ENCODE results near the gene PTPRG. TPM values are rescaled to one million over a fixed set of nuclear protein-coding genes. Genes with fewer than 3 reads are reported as not detected.

PTPRG gene
- total RNA-seq, 1 experiment from 2014 or later: 9.2 TPM

DNA sequence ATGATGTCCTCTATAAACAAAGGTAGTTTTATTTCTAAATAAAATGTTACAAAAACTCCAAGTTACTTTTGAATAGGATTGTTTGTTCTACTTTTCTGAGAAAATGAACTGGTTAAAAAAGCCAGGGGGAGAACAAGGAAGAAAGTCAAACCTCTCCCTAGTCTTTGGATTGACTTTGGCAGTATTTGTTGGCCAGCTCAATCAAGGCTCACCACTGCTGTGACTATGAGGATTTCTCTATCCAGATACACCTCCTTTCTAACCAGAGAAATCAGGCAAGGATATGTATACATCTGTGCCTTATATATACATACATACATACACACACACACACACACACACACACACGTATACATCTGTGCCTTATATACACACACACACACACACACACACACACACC lies 704.2 kb downstream of the PTPRG start:
- DNase-seq (ENCODE audit: low read depth): no peak

DNA sequence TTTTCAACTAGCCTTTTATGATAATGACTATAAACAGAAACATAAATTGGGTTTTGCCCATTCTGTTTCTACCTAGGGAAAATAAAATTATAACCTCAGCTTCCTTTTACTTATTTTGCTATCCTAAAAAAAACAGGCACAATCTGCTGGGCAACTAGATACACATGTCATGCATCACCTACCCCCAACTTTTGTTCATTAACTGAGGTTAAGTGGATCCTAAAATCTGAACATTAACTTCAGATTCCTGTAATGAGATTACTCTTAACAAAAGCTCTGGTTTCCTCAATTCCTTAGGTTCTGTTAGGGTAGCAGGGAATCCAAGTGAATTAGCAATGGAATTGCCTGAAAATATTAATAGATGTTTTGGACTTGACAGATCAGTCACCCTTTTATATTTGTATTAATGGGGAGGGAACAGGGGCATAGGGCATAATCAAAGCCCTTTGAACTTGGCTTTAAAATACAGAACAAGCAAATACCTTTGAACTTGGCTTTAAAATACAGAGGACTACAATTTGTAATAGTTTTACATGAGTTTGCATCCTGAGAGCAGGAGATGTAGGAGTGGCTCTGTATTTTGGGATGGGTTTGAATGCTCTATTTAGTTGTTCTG lies 705.4 kb downstream of the PTPRG start:
- DNase-seq (ENCODE audit: low read depth): no peak

DNA sequence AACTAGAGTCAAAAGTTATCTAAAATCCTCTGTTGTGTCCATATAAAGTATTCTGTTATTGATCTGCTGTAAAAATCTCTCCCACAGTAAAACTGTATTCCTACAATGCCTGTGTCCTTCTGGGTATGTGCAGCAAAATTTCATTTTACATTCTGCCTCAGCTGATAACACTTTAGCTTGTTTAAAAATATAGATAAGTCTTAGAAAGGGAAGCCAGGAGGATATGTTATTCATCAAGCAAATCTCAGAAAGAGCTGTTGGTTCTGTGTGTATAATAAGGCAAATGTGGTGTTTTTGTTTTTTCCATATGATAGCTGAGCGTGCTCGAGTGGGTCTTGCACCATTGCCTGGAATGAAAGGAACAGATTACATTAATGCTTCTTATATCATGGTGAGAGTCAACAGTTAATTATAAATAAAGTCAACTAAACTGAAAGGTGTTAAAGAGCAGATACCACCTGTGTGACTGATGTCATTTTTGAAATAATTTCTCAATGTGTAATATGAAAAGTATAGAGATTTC lies 715.3 kb downstream of the PTPRG start:
- no peak for DNase-seq (ENCODE audit: low read depth)

DNA sequence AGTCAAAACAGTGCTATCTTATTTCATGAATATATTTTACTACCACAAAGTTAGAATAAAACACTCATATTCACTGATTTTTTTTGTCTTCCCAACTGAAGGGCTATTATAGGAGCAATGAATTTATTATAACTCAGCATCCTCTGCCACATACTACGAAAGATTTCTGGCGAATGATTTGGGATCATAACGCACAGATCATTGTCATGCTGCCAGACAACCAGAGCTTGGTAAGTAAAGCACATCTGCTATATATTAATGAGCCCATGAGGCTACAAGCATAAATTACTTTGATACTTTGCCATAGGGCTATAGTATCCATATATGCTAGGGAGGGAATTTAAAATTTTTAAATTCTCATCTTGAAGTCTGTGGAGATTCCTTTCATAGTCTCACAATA lies 716.1 kb downstream of the PTPRG start:
- DNase-seq (ENCODE audit: low read depth): no peak

DNA sequence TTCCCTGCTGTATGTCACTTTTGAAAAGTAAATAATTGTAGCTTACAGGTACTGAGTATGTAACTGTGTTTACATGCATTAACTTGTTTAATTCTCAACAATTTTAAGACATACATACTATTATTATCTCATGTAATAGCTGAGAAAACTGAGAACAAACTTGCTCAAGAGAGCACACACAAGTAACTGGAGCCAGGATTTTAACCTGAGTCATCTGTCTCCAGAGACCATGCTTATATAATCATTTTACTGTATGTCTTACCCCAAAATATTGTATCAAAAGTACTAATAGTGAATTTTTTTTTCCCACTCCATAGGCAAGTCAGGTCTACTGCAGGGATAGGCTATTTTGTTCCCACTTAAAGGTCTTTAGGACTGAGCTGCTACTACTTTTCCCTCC lies 716.6 kb downstream of the PTPRG start:
- DNase-seq (ENCODE audit: low read depth): no peak

DNA sequence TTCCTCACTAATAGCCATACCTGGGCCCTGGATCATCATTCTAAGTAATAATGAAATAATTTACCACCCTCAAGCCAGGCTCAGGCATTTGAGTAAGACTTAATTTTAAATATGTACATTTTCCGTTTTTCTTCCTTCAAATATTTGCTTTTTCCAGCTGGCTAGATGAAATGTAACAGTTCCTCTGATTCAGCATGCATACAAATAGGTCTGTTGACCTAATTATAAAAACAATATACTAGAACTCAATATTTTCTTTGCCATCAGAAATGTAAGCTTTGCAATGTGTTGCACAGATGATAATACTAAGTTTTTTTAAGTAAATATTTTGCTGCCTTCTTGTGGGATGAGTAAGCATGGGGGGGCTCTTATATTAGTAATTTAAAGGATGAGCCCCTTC lies 720.4 kb downstream of the PTPRG start:
- DNase-seq (ENCODE audit: low read depth): no peak

DNA sequence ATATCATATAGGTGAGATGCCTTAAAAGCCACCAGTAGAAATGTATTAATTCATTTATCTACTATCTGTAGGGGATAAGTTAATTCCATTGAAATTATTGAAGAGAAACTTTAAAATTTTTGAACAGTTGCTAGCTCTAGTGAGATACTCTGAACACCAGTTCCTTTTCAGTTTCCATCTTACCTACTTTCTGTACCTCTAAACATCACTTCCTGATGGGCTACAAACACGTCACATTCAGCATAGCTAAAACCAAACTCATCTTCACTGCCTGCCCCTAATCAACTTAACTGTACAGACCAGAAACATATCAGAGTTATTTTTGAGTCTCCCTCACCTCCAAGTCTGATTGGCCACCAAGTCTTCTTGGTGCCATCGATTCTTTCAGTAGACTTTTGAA lies 723.1 kb downstream of the PTPRG start:
- DNase-seq (ENCODE audit: low read depth): no peak

DNA sequence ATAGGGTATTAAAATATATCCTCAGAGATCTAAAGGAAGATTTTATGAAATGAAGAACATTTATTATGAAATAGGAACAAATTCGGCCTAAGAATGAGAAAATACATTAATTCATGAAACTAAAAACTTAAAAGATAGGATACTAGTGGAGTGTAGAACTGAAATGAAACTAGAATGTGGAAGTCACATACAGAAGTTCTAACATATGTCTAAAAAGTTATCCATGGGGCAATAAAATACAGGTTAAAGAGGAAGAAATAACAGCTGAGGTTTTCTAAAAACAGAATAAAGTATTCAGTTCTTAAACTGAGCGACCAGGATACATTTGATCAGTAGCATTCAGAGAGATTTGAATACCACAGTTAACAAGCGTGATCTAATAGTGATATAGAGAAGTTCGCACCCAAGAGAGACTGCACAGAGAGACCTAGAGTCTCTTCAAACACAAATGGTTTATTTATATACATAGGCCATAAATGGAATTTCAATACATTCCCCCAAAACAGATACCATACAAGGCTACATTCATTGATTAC lies 726.1 kb downstream of the PTPRG start:
- no peak for DNase-seq (ENCODE audit: low read depth)

DNA sequence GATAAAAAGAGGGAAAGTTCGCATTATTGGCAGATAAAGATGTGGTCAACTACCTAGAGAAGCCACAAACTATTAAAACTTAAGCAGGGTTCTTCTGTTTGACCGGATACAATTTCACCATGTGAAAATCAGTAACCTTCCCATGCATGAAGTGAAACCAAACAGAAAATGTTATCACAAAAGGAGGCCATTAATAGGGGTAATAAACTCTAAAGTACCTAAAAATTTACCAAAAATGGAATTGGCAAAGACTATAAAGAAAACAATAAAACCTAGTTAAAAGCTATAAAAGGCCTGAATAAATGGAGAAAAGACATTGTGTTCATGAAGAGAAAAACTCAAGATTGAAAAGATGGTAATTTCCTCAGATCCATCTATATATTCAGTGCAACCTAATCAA lies 728.6 kb downstream of the PTPRG start:
- no peak for DNase-seq (ENCODE audit: low read depth)

DNA sequence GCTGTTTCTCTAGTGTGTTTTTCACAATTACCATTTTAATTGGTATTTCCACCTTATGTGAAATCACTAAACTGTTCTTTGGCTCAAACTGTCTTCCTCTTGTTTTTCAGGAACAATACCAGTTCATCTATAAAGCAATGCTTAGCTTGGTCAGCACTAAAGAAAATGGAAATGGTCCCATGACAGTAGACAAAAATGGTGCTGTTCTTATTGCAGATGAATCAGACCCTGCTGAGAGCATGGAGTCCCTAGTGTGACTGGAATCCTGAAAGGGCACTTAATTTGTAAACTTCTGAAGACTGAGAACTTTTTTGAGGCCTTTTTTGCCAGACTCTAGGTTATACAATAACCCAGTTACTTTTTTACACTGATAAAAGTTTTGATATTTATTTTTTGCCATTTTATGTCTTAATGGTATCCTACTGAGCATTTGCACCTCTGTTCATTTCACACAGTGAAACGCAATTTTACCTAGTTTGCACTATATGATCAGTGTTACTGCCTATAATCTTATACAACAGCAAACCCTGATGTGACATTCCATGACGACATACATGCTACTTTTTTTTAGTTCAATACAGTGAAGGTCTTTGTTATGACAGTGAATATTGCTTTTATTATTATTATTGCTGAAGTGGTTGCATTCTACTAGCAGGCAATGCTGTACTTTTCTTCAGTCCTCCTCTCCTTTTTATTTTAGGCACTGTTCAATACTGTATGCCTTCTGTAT lies 731.8 kb downstream of the PTPRG start:
- DNase-seq (ENCODE audit: low read depth): no peak

DNA sequence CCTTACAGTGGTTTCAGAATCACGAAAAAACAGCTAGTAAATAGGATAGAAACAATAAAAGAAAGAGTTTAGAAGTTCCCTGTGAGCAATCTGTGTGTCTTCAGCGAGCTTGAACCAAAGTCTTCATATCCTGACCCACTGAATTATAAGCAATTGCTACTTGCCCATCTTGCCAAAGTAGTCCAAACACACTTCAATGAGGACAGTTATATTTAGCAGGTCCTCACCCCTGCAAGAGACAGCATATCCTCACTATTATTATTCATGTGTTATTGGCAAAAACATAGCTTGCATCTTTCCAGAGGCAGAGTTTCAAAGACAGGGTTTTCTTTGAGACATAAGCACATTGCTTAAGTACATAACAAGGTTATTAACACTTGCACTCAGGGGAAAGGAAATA lies 734.2 kb downstream of the PTPRG start:
- no peak for DNase-seq (ENCODE audit: low read depth)

DNA sequence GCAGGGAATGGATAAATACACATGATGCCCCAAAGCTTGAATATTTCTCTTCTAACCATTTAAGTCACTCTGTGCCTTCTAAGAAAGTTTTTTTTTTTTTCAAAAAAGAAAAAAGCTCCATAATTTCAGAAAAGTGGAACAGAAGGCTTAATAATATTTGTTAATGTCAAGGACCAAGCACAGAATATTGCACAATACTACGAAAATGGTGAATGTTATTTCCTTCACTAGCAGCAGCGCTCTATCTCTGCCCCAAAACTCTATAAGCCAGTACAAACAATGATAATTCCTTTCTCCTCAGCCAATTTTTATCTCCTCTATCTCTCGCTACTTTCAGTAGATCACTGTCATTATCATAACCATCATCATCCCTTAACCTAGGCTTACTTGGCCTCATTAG lies 739.2 kb downstream of the PTPRG start:
- DNase-seq (ENCODE audit: low read depth): no peak

DNA sequence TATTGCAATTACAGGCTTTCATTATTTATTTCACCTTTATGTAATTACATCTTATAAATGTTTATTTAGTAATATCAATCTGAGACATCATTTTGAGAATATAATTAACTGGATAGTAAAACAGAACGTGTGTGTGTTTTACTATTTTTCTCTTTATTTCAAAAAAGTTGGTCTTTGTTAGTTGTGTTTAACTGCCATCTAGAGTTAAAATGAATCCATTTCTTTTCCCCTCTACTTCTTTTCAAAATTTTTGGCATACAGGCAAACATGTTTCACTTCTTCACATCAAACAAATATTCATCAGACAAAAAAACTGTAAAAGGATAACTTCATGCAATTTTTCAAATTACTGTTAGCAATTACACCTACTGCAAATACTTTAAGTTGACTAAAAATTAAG lies 750.8 kb downstream of the PTPRG start:
- no peak for DNase-seq (ENCODE audit: low read depth)

DNA sequence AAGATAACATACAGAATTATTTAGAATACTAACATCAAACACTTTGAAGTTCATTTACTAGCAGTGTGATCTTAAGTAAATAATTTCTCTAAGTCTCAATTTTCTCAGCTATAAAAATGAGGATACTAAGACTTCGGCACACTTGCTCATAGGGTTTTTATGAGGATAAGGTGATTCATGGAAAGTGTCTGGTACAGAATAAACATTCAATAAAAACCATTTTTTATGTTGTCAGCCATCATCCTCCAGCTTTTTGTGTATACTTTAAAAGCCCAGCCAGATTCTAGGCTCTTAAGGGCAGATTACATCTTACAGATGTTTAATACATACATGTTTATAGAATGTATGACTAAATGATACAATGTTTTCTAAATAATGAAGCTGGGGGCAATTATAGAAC lies 755.2 kb downstream of the PTPRG start:
- DNase-seq (ENCODE audit: low read depth): no peak

DNA sequence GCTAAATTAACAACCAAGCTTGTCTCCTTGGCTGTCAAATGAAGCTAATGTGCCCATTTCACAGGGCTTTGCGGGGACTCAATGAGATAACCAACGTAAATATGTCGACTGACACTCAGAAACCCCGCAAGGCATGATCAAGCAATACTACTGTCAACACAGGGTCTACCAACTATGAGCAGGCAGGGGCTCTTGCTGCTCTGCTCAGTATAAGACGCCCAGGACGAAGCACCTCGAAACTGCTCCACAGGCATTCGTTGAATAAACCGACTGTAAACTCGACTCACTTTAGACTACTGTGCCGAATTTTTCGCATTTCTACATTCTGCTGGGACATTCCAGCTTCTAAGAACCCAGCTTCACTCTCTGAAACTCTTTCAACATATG lies 757.0 kb downstream of the PTPRG start:
- DNase-seq (ENCODE audit: low read depth): no peak

DNA sequence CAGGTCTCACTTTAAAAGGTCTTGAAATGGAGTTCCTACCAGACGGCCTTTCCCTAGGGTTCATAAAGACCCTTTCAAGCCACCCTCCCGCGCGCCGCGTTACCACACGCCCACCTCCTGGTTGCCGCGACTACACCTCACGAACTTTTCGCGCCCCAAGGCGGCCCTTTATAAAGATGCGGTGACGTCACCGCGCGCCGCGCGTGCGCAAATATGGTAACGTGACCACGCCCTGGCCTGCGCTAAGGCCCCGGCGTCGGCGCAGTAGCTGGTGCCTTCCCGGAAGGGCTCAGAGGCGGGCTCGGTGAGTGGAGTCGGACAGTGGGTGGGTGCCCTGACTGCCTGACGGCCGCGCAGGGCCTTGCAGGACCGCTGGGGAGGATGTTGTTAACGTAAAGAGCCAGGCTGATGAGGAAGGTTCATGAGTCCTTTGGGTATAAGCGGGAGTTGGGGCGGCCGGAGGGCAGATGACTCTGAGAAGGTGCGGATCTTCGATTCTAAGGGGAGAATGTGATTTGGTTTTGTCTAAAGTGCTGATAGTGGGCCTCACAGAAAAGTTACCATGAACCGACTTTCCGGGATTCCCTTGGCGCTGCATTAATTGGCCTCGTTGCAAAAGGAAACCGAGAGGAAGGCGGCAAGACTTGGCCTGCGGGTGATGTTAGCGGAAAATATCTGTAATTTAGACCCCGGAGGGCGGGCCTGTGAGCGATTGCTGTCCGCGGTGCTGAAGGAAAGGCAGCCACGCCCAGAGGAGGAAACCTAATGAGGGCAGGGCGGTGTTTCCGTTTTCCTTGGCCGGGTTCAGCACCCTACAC lies 757.6 kb downstream of the PTPRG start:
- DNase-seq (ENCODE audit: low read depth): peak; percentile 81

DNA sequence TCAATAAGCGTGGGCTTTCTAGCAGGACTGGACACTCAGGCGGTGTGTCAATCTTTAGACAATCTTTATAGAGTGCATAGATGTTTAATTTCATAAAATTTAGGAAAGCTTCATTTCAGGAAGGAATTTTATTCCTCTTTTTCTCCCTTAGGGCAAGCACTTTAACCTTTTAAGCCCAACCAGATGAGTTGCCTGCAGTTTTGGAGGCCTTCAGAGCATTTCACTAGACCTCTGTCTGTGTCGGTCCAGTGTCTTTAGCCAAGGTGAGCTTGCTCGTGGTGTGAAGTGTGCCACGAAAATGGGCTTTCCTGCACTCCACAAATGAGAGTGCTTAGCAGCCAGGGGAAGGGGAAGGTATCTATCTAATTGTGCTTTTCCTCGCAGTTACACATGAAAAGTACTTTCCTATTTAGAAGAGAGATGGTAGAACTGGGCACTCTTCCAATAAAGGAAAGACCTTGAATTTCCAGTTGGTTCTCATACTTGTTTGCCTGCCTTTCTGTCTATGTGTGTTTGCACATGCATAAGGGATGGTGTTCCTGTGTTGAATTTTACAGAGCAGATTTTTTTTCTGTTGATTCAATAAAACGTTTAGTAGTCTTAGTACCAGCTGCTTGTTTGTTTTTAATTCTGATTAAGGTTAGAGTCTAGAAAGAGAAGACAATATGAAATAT lies 758.3 kb downstream of the PTPRG start:
- DNase-seq (ENCODE audit: low read depth): no peak

DNA sequence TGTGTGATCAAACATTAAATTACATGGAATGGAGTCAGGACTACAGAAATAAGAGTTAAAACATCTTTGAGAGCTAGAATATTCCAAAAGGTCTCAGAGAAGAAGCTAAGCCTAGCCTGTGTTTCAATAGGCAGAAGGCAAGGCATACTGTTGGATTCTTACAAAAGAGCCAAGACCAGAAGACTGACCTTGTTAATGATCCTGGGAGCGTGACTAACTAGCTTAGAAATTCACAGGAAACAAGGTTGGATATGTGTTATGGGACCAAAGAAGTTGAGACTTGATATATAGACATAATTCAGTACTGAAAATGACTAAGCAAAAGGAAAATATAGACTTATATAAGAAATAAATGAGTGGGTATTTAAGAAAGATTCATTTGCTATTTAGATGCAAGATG lies 761.9 kb downstream of the PTPRG start:
- no peak for DNase-seq (ENCODE audit: low read depth)

DNA sequence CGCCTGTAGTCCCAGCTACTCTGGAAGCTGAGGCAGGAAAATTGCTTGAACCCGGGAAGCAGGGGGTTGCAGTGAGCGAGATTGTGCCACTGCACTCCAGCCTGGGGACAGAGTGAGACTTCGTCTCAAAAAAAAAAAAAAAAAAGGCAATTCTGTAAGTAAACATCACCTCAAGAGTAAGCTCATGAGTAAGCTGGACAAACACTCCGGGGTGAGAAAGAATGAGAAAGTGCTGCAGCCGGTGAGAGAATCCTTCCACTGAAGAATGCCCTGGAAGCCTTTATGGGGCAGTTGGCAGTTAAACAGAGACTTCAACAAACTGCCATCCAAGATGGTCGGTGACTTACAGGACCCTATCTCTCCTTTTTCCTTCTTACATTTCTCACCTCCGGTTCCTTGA lies 764.5 kb downstream of the PTPRG start:
- no peak for DNase-seq (ENCODE audit: low read depth)

DNA sequence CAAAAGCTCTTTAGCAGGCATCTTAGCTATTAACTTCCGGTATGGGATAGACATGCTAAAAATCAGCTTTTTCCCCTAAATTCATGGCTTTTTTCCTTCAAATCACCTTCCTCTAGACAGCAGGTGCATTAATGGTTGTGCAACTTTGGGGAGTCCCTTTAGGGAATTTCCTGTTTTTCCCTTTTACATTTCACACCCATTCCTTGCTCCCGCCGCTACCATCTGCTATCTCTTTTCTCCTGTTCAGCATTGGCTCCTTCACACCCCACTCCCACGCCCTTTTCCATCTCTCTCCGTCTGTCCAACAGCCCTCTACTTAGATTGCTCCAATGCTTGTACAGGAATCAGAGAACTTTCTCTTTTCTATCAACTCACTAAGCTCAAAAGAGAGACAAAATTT lies 768.6 kb downstream of the PTPRG start:
- DNase-seq (ENCODE audit: low read depth): no peak

DNA sequence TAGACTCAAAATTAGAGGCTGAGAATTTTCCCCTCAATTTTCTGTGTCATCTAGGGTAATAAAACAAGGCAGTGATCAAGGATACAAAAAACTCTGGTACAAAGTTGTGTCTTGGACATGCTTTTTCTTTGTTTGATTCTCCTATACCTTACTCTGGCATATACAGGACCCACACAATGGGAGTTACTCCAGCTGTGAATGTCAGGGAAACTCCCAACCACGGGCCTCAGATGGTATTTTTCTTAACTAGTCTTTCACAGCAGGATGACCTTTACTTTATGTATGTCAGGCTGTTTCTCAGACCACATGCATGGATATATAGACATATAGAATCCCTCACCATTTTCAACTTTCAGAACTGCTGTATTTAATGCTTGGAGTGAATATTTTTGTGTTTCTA lies 770.6 kb downstream of the PTPRG start:
- DNase-seq (ENCODE audit: low read depth): no peak

DNA sequence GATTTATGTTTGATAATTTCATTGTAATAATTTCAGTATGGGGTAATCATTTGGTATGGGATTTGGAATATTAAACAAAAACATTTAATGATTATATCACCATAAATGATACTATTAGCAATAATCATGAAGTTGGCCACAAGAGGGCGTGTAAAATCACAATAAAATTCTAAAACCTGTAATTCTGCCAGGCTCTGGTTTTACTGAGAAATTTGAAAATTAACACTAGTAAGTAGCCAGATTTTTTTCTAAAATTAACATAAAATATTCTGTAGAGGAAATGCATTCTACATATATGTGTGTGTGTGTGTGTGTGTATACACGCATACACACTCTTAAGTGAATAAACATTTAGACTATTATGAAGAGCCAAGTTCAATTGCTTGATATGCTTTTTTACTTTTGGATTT lies 771.5 kb downstream of the PTPRG start:
- DNase-seq (ENCODE audit: low read depth): peak; percentile 2

Measured in M059J (cell line).